ENCODE results near the gene DLEC1.

The DLEC1 gene

GRCh38 chr3:38006031-38006430 lies 33.0 kb upstream of the DLEC1 start:
- no peak overlapping the region for H3K4me3 ChIP-seq (replicated peaks; ENCODE audit: low read depth, low read length)
- TF ChIP-seq, protein P1, sequence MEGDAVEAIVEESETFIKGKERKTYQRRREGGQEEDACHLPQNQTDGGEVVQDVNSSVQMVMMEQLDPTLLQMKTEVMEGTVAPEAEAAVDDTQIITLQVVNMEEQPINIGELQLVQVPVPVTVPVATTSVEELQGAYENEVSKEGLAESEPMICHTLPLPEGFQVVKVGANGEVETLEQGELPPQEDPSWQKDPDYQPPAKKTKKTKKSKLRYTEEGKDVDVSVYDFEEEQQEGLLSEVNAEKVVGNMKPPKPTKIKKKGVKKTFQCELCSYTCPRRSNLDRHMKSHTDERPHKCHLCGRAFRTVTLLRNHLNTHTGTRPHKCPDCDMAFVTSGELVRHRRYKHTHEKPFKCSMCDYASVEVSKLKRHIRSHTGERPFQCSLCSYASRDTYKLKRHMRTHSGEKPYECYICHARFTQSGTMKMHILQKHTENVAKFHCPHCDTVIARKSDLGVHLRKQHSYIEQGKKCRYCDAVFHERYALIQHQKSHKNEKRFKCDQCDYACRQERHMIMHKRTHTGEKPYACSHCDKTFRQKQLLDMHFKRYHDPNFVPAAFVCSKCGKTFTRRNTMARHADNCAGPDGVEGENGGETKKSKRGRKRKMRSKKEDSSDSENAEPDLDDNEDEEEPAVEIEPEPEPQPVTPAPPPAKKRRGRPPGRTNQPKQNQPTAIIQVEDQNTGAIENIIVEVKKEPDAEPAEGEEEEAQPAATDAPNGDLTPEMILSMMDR (IDR thresholded peaks at IDR 0.05; ENCODE audit: low read length, missing control alignments) = no peak

DNA sequence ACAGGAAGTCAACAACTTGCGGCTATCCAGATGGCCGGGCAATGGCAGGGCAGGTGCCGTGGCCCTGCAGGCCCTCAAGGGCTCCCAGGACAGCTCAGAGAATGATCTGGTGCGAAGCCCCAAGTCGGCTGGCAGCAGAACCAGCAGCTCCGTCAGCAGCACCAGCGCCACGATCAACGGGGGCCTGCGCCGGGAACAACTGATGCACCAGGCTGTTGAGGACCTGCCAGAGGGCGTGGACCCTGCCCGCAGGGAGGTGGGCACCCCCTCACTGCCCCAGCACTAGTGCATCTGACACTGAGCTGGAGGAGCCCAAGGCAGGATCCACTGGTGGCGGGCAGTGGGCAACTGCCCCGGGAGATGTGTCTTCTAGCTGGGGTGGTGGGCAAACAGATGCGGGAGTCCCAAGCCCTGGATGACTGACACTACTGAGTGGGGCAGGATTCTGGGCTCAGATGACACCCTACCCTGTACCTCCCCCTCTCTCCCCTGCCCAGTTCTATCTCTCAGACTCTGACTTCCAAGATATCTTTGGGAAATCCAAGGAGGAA lies 32.5 kb upstream of the DLEC1 start:
- TF ChIP-seq, protein P1 (IDR thresholded peaks at IDR 0.05; ENCODE audit: low read length, missing control alignments) = no peak
- no peak overlapping the region for H3K4me3 ChIP-seq (replicated peaks; ENCODE audit: low read depth, low read length)
- DNase-seq (ENCODE audit: low read depth) = no peak

More at GRCh38 chr3:38006031-38006430, 33.0 kb upstream of the DLEC1 start:
- DNase-seq (ENCODE audit: low read depth) = no peak

GRCh38 chr3:38007754-38008090 lies 31.3 kb upstream of the DLEC1 start:
- no peak overlapping the region for H3K4me3 ChIP-seq (replicated peaks; ENCODE audit: low read depth, low read length)
- DNase-seq (ENCODE audit: low read depth) = no peak
- TF ChIP-seq, protein P1 (IDR thresholded peaks at IDR 0.05; ENCODE audit: low read length, missing control alignments) = no peak

DNA sequence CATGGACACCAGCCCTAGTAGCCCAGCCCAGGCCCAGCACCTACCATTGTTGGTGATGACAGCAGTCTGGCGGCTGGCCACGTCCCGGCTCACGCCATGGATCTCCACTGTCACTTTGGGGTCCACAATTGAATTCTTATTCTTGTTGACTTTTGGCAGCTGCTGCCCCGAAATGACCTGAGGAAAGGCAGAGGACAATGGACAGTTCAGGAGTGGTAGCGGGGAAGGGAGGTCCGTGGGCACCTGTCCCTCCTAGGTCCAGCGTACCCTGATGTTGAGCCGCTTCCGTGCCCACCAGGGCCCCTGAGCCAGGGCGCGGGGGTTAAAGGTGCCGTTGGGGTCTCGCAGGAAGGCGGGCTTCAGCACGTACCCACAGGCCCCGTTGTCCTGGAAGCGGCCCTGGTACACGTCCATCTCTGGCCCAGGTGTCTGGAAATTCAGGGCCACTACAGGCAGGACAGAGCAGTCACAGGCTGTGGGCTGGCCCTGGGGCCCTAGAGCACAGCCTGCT lies 30.8 kb upstream of the DLEC1 start:
- TF ChIP-seq, protein P1 (IDR thresholded peaks at IDR 0.05; ENCODE audit: low read length, missing control alignments) = no peak
- H3K4me3 ChIP-seq (replicated peaks; ENCODE audit: low read depth, low read length) = no peak overlapping the region
- no peak for DNase-seq (ENCODE audit: low read depth)

- H3K4me3 ChIP-seq (replicated peaks; ENCODE audit: low read depth, low read length) = no peak overlapping the region
- TF ChIP-seq, protein P1 (IDR thresholded peaks at IDR 0.05; ENCODE audit: low read length, missing control alignments) = no peak
- DNase-seq (ENCODE audit: low read depth) = no peak
These were observed 29.9 kb upstream of the DLEC1 start for GRCh38 chr3:38008971-38009580.

DNA sequence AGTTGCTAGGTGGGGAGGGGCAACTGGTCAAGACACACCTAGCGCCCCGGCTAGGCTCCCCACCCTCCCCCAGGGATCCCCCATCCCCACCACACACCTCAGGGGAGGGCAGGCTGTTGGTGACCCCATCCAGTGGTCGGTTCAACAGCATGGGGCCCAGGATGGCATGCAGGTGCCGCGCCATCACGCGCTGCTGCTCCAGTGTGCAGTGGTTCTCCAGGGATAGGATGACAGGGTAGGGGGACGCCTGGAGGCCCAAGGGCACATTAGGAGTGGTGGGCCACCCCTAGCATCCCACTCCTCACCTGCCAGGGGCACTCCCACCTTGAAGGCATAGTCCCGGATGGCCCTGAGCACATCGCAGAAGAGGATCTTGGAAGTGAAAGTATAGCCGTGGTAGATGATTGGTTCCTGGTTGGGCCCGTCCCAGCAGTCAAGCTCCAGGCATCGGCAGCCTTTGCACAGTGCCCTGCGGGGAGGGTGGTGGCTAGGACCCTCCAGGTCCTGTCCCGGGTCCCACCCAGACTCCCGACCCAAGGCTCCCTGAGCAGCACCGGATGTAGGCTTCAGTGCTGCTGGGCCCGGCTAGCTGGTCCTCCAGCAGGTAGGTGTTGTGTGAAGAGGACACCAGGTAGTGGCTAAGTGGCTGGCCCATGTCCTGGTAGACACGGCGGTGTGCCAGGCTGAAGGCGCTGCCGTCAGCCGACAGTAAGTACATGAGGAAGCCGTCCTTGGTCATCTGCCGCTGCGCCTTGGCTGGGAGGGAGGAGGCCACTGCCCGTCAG lies 29.0 kb upstream of the DLEC1 start:
- H3K4me3 ChIP-seq (replicated peaks; ENCODE audit: low read depth, low read length) = no peak overlapping the region
- TF ChIP-seq, protein P1 (IDR thresholded peaks at IDR 0.05; ENCODE audit: low read length, missing control alignments) = no peak
- no peak for DNase-seq (ENCODE audit: low read depth)

Data from fibroblast of pulmonary artery (primary cell).